SJSA1 (cell line): ENCODE data around the gene MARS1. TPM values are rescaled to one million over a fixed set of nuclear protein-coding genes. Genes with fewer than 3 reads are reported as not detected.
"Not testable (repeated sequence)": the region's sequence is repeated elsewhere in the genome, so short reads cannot be mapped to it uniquely, and the experiment has no call there.

Experiments used
- DNase-seq, 2 experiments: peaks; one replicate each; pipeline ENCODE4 v3.0.0-alpha.2; 2015 to 2020; ENCODE audit warnings: low spot score in 2 of 2, low read depth in 1 of 2
- H3K27ac ChIP-seq: fragments of 250-450 bp; sonication (Bioruptor Pico); 2 replicates; pipeline ENCODE4 v1.5.1; 2020; ENCODE audit warnings: mild to moderate bottlenecking, moderate library complexity
- H3K27me3 ChIP-seq: fragments of 250-450 bp; sonication (Bioruptor Pico); replicated peaks from 2 replicates; pipeline ENCODE4 v1.5.1; 2020; ENCODE audit warnings: mild to moderate bottlenecking, moderate library complexity
- H3K36me3 ChIP-seq: fragments of 250-450 bp; sonication (Bioruptor Pico); 2 replicates; pipeline ENCODE4 v1.5.1; 2020; ENCODE audit warnings: mild to moderate bottlenecking
- H3K4me1 ChIP-seq: fragments of 250-450 bp; sonication (Bioruptor Pico); replicated peaks from 2 replicates; pipeline ENCODE4 v1.6.1; 2021; ENCODE audit warnings: mild to moderate bottlenecking
- H3K4me3 ChIP-seq: fragments of 250-450 bp; sonication (Bioruptor Pico); 2 replicates; pipeline ENCODE4 v1.5.1; 2020; ENCODE audit warnings: mild to moderate bottlenecking
- H3K9me3 ChIP-seq: fragments of 250-450 bp; sonication (Bioruptor Pico); replicated peaks from 2 replicates; pipeline ENCODE4 v1.5.1; 2020; ENCODE audit warnings: mild to moderate bottlenecking
- total RNA-seq: library from RNA; depleted of rRNA; stranded (reverse); fragments of >200 nt; shearing (Covaris generic); gene quantifications from 2 replicates; pipeline ENCODE4 v1.2.3, GENCODE V29; 2014

The MARS1 gene
- total RNA-seq, 1 experiment from 2014 or later = 3,352 TPM

- H3K9me3 ChIP-seq = peaks cover 11% of the 10 kb centered on the region; the same call in 1 of the 2 replicates
- H3K36me3 ChIP-seq = peaks cover 92% of the 10 kb centered on the region
- H3K27ac ChIP-seq = no peak overlapping the region
- H3K4me3 ChIP-seq = no peak overlapping the region
- no peaks in the 10 kb centered on the region for H3K4me1 ChIP-seq
- no peaks in the 10 kb centered on the region for H3K27me3 ChIP-seq
- DNase-seq = peak in 1 of 2 experiments; percentile 86
Observed at GRCh38 chr12:57497223-57498131, 9.6 kb downstream of the MARS1 start.

- Histone ChIP-seq H3K9me3 (peaks cover 11% of the 10 kb centered on the region; the same call in 1 of the 2 replicates), H3K4me1 (no peaks in the 10 kb centered on the region), H3K4me3 (no peak overlapping the region), H3K27ac (no peak overlapping the region), H3K36me3 (peaks cover 92% of the 10 kb centered on the region), H3K27me3 (no peaks in the 10 kb centered on the region)
- peak in 1 of 2 experiments; percentile 98 for DNase-seq
Observed at GRCh38 chr12:57498132-57498502, 10.2 kb downstream of the MARS1 start.

DNA sequence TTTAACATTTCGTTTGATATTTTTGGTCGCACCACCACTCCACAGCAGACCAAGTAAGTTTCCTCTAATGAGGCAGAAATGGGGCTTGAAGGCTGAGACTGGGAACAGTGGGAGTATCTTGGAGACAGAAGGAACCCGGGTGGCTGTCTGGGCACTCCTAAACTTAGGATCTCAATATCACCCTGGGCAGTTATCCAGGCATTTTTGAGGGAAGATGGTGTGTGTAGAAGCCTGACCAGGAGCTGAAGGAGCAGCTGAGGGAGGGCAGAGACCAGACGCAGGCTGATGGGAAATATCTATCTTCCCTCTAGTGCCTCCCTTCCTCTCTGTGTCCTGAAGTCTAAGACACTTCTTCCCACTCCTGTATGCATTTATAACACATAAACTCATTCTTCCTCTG, 10.7 kb downstream of the MARS1 start:
- Histone ChIP-seq H3K9me3 (peaks cover 11% of the 10 kb centered on the region; the same call in 1 of the 2 replicates), H3K4me3 (no peak overlapping the region), H3K4me1 (no peaks in the 10 kb centered on the region), H3K36me3 (peaks cover 97% of the 10 kb centered on the region), H3K27ac (no peak overlapping the region), H3K27me3 (no peaks in the 10 kb centered on the region)
- no peak for DNase-seq

DNA sequence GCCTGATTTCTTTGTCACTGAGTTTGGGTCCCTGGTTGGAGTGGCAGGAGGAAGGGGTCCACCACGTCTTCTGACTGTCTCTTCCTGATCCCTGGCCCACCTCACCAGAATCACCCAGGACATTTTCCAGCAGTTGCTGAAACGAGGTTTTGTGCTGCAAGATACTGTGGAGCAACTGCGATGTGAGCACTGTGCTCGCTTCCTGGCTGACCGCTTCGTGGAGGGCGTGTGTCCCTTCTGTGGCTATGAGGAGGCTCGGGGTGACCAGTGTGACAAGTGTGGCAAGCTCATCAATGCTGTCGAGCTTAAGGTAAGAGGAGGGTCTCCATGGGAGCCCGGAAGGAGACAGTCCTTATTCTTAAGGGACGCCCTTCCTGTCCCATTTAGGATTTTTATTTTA, 12.3 kb downstream of the MARS1 start:
- H3K27me3 ChIP-seq = no peaks in the 10 kb centered on the region
- H3K4me3 ChIP-seq = no peak overlapping the region

DNA sequence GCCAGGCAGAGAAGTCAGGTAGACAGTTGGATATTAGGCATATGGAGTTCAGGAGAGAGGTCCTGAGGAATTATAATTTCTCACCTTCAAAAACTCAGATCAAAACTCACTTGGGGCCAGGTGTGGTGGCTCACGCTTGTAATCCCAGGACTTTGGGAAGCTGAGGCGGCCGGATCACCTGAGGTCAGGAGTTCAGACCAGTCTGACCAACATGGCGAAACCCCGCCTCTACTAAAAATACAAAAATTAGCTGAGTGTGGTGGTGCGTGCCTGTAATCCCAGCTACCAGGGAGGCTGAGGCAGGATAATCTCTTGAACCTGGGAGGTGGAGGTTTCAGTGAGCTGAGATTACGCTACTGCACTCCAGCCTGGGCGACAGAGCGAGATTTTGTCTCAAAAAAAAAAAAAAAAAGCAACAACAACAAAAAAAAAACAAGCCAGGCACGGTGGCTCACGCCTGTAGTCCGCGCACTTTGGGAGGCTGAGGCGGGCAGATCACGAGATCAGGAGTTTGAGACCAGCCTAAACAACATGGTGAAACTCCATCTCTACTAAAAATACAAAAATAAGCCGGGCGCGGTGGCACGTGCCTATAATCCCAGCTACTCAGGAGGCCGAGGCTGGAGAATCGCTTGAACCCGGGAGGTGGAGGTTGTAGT, 14.6 kb downstream of the MARS1 start:
- not testable (repeated sequence) for H3K4me3 ChIP-seq, H3K4me1 ChIP-seq, H3K27me3 ChIP-seq, H3K27ac ChIP-seq, H3K9me3 ChIP-seq
- DNase-seq = peak in 1 of 2 experiments; percentile 91
- peaks cover 93% of the 10 kb centered on the region for H3K36me3 ChIP-seq

More for the DNA sequence above, 12.3 kb downstream of the MARS1 start:
- H3K4me1 ChIP-seq = no peaks in the 10 kb centered on the region
- DNase-seq = peak in 1 of 2 experiments; percentile 94
- peaks cover 99% of the 10 kb centered on the region for H3K36me3 ChIP-seq
- H3K9me3 ChIP-seq = peaks cover 11% of the 10 kb centered on the region; the same call in 1 of the 2 replicates
- H3K27ac ChIP-seq = no peak overlapping the region

DNA sequence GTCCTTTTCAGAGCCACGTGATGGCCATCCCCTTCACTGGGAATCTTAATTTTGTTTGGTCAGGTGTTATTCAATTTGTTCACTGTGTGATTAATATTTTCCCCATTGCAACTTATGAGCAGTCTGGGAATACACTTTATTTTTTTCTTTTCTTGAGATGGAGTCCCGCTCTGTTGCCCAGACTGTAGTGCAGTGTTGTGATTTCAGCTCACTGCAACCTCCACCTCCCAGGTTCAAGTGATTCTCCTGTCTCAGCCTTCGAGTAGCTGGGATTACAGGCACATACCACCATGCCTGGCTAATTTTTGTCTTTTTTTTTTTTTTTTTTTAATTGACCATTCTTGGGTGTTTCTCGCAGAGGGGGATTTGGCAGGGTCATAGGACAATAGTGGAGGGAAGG, 18.7 kb downstream of the MARS1 start:
- H3K9me3 ChIP-seq, H3K27ac ChIP-seq, H3K4me1 ChIP-seq, H3K27me3 ChIP-seq, H3K4me3 ChIP-seq: not testable (repeated sequence)
- peaks cover 90% of the 10 kb centered on the region for H3K36me3 ChIP-seq
- peak in 1 of 2 experiments; percentile 75 for DNase-seq

GRCh38 chr12:57507796-57508195, 19.9 kb downstream of the MARS1 start:
- H3K36me3 ChIP-seq = peaks cover 90% of the 10 kb centered on the region
- H3K27me3 ChIP-seq, H3K4me1 ChIP-seq, H3K9me3 ChIP-seq, H3K4me3 ChIP-seq, H3K27ac ChIP-seq: not testable (repeated sequence)
- peak in 1 of 2 experiments; percentile 94 for DNase-seq

DNA sequence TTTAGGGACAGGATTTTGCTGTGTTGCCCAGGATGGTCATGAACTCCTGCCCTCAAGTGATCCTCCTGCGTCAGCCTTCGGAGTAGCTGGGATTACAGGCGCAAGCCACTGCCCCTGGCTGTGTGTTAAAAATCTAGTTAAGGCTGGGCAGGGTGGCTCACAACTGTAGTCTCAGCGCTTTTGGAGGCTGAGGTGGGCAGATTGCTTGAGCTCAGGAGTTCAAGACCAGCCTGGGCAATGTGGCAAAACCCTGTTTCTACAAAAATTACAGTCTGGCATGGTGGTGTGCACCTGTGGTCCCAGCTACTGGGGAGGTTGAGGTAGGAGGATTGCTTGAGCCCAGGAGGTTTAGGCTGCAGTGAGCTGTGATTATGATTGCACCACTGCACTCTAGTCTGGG, 23.3 kb downstream of the MARS1 start:
- Histone ChIP-seq H3K9me3 (no peaks in the 10 kb centered on the region), H3K36me3 (peaks cover 90% of the 10 kb centered on the region), H3K4me3 (no peak overlapping the region), H3K4me1 (no peaks in the 10 kb centered on the region), H3K27me3 (no peaks in the 10 kb centered on the region), H3K27ac (no peak overlapping the region)
- DNase-seq = peak in 1 of 2 experiments; percentile 92

- H3K27me3 ChIP-seq = no peaks in the 10 kb centered on the region
- DNase-seq = peak; percentile 76 to 91
- no peaks in the 10 kb centered on the region for H3K9me3 ChIP-seq
- H3K36me3 ChIP-seq = peaks cover 90% of the 10 kb centered on the region
- H3K4me1 ChIP-seq = no peaks in the 10 kb centered on the region
- no peak overlapping the region for H3K27ac ChIP-seq
- no peak overlapping the region for H3K4me3 ChIP-seq
Observed at GRCh38 chr12:57511588-57512325, 23.9 kb downstream of the MARS1 start.

DNA sequence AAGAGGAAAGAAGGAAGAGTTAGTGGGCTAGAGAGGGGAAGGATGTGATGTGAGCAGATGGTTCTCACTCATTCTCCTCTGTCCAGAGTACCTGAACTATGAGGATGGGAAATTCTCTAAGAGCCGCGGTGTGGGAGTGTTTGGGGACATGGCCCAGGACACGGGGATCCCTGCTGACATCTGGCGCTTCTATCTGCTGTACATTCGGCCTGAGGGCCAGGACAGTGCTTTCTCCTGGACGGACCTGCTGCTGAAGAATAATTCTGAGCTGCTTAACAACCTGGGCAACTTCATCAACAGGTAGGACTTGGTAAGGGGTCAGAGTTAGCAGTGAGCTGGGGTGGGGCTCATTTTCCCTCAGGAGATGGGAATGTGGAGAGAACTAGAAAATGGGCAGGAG, 24.8 kb downstream of the MARS1 start:
- H3K9me3 ChIP-seq = no peaks in the 10 kb centered on the region
- H3K36me3 ChIP-seq = peaks cover 99% of the 10 kb centered on the region
- no peak overlapping the region for H3K27ac ChIP-seq
- H3K4me3 ChIP-seq = no peak overlapping the region
- peak; percentile 76 to 94 for DNase-seq
- H3K27me3 ChIP-seq = no peaks in the 10 kb centered on the region
- peaks cover 8% of the 10 kb centered on the region for H3K4me1 ChIP-seq

- Histone ChIP-seq H3K36me3 (peaks cover 100% of the 10 kb centered on the region), H3K27me3 (no peaks in the 10 kb centered on the region), H3K4me1 (peaks cover 14% of the 10 kb centered on the region), H3K9me3 (no peaks in the 10 kb centered on the region), H3K27ac (no peak overlapping the region), H3K4me3 (no peak overlapping the region)
- DNase-seq = peak; percentile 77 to 91
Observed at GRCh38 chr12:57513266-57513665, 25.4 kb downstream of the MARS1 start.

DNA sequence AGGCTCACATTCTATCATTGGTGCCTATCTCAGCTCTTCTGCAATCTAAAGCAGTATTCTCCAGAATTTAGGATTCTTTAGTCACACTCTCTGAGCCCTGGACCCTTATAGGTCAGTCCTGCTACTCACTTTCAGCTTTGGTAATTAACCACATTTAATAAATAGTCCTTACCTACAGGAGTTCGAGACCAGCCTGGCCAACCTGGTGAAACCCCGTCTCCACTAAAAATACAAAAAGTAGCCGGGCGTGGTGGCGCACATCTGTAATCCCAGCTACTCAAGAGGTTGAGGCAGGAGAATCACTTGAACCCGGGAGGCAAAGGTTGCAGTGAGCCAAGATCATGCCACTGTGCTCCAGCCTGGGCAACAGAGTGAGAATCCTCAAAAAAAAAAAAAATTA, 25.8 kb downstream of the MARS1 start:
- H3K4me3 ChIP-seq, H3K27ac ChIP-seq, H3K27me3 ChIP-seq, H3K9me3 ChIP-seq: not testable (repeated sequence)
- peaks cover 100% of the 10 kb centered on the region for H3K36me3 ChIP-seq
- H3K4me1 ChIP-seq = peaks cover 18% of the 10 kb centered on the region
- DNase-seq = peak; percentile 78 to 89

DNA sequence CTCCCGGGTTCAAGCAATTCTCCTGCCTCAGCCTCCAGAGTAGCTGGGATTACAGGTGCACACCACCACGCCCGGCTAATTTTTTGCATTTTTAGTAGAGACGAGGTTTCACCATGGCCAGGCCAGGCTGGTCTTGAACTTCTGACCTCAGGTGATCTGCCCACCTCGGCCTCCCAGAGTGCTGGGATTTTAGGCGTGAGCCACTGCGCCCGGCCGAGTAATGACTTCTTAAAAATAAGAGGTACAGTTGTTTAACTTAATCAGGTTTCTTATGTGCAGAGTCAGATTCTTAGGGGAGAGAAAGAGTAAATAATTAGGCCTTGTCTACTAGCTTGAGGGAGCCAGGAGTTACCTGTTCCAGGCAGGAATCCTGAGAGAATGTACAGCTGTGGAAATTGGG, 26.4 kb downstream of the MARS1 start:
- H3K4me3 ChIP-seq, H3K9me3 ChIP-seq, H3K27me3 ChIP-seq, H3K27ac ChIP-seq: not testable (repeated sequence)
- DNase-seq = peak; percentile 78 to 93
- Histone ChIP-seq H3K4me1 (peaks cover 24% of the 10 kb centered on the region), H3K36me3 (peaks cover 100% of the 10 kb centered on the region)
